ENCODE measurements around the gene SP110. TPM values are rescaled to one million over a fixed set of nuclear protein-coding genes. Genes with fewer than 3 reads are reported as not detected.

Gene SP110
- total and polyA plus RNA-seq, 7 donors = 3.4 to 15.9 (median 7.2) TPM

DNA sequence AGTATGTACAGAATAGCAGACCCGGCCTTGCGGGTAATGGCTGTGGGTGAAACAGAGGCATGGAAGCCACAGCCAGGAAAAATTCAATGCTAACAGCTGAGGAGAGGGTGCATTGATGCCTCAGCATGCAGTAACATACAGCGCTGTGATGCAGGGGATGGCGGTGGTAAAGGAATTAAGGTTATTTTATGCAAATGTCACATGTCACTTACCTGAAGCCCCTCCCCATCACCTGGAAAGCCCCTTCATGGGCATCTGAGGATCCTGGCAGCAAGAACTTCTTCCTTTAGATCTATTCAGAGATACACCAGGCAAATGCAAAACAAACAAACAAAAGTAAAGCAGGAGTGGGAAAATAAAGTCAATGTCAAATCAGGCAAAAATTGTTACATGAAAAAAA is 1.7 kb upstream of the SP110 start:
- 94 to 99% (median 98%) methylated on average over 4 of the region's 4 CpGs for WGBS, 3 donors
- ATAC-seq (no peak), DNase-seq (no peak)
- no peak overlapping the region for H3K27ac ChIP-seq
- no peaks in the 10 kb centered on the region for H3K27me3 ChIP-seq (ENCODE audit: insufficient read depth in 3 of 3, low read length in 2 of 3)
- H3K4me1 ChIP-seq = no peaks in the 10 kb centered on the region
- intact Hi-C loops (cut with DNase I) = no loop called here
- TF ChIP-seq CTCF (IDR thresholded peaks at IDR 0.05) = no peak
- no peak overlapping the region for H3K4me3 ChIP-seq
- H3K36me3 ChIP-seq (ENCODE audit: insufficient read depth in 1 of 2, low read depth in 1 of 2) = peaks cover 0 to 2% of the 10 kb centered on the region in 2 donors
- no peaks in the 10 kb centered on the region for H3K9me3 ChIP-seq

DNA sequence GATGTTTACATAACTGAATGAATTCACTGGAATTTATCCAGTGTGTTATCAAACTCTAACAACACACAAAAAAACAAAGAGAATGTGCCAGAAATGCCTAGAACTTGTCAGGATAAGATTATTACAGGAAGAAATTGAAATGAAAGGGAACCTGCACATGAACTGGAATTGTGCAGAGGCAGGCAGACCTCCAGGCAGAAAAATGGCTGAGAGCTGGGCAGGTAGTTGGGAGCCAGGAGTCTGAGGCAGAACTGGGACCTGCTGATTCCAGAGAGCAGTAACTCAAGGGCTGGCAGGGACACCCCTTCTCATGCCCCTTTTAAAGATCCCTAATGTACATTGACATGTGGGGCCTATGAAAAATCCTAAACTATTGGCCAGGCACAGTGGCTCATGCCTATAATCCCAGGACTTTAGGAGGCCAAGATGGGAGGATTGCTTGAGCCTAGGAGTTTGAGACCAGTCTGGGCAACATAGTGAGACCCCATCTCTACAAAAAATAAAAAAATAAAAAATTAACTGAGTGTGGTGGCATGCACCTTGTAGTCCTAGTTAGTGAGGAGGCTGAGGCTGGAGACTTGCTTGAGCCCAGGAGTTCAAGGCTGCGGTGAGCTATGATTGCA is 674 bp upstream of the SP110 start:
- Histone ChIP-seq H3K4me1 (no peaks in the 10 kb centered on the region), H3K9me3 (no peaks in the 10 kb centered on the region), H3K27me3 (ENCODE audit: insufficient read depth in 3 of 3, low read length in 2 of 3) (no peaks in the 10 kb centered on the region), H3K27ac (peak overlapping the region; percentile 62), H3K4me3 (peak overlapping the region; percentile 68), H3K36me3 (ENCODE audit: insufficient read depth in 1 of 2, low read depth in 1 of 2) (peaks cover 0 to 13% of the 10 kb centered on the region in 2 donors)
- WGBS, 3 donors = 100% methylated on average over 1 of the region's 1 CpG
- intact Hi-C loops (cut with DNase I) = no loop called here
- DNase-seq = no peak
- peak in 1 of 4 donors; percentile 19 for ATAC-seq
- no peak for TF ChIP-seq CTCF (IDR thresholded peaks at IDR 0.05)

GRCh38 chr2:230218421-230218820 is 1.4 kb downstream of the SP110 start:
- DNase-seq (no peak), ATAC-seq (no peak)
- intact Hi-C loops (cut with DNase I) = loop anchor here in 1 of 2 donors (10.0 kb wide), 1 partner anchor 396 kb away; no protein-coding TSS in a partner anchor
- Histone ChIP-seq H3K27me3 (ENCODE audit: insufficient read depth in 3 of 3, low read length in 2 of 3) (no peaks in the 10 kb centered on the region), H3K9me3 (no peaks in the 10 kb centered on the region), H3K4me1 (no peaks in the 10 kb centered on the region), H3K27ac (no peak overlapping the region), H3K4me3 (peak overlapping the region; percentile 68), H3K36me3 (ENCODE audit: insufficient read depth in 1 of 2, low read depth in 1 of 2) (peaks cover 0 to 32% of the 10 kb centered on the region in 2 donors)
- TF ChIP-seq CTCF (IDR thresholded peaks at IDR 0.05) = no peak
- 49 to 71% (median 49%) methylated on average over 2 of the region's 2 CpGs for WGBS, 3 donors

DNA sequence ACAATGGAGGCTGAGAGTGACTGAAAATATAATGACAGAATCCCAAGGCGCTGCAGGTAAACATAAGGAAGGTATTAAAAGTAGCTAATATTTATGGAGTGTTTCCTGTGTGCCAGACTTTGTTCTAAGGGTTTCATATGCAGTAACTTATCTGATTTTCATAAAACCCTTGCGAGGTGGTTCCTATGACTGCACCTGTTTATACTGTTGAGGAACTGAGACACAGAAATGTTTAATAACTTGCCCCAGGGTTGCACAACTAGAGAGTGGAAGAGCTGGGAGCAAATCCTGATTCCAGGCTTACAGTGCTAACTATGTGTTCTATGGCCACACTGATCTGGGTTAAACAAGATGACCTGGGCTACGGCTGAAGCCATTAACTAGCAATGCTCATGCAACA is 2.4 kb downstream of the SP110 start:
- no peak overlapping the region for H3K4me3 ChIP-seq
- no peak for DNase-seq
- WGBS, 3 donors = 84 to 91% (median 85%) methylated on average over 3 of the region's 3 CpGs
- H3K27ac ChIP-seq = no peak overlapping the region
- H3K27me3 ChIP-seq (ENCODE audit: insufficient read depth in 3 of 3, low read length in 2 of 3) = no peaks in the 10 kb centered on the region
- no peak for TF ChIP-seq CTCF (IDR thresholded peaks at IDR 0.05)
- H3K9me3 ChIP-seq = no peaks in the 10 kb centered on the region
- intact Hi-C loops (cut with DNase I) = loop anchor here in 1 of 2 donors (10.0 kb wide), 1 partner anchor 397 kb away; no protein-coding TSS in a partner anchor
- H3K36me3 ChIP-seq (ENCODE audit: insufficient read depth in 1 of 2, low read depth in 1 of 2) = peaks cover 0 to 42% of the 10 kb centered on the region in 2 donors
- ATAC-seq = no peak
- H3K4me1 ChIP-seq = no peaks in the 10 kb centered on the region

DNA sequence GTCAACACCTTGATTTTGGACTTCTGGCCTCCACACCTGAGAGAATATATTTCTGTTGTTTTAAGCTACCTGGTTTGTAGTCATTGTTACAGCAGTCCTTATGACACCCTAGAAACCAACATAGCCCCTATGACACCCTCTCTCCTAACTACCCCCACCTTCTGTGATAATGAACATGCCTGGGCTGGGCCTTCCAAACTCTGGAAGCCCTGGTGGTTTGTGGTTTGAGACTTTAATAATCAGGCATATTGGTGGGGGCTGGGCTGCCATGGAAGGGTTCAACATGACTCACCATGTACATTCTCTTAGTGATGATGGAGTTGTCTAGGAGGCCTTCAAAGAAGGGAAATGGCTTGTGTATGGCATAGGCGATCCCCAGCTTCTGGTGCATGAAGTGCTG is 3.3 kb downstream of the SP110 start:
- DNase-seq (no peak), ATAC-seq (no peak)
- Histone ChIP-seq H3K9me3 (no peaks in the 10 kb centered on the region), H3K36me3 (ENCODE audit: insufficient read depth in 1 of 2, low read depth in 1 of 2) (peaks cover 2 to 51% of the 10 kb centered on the region in 2 donors), H3K4me1 (no peaks in the 10 kb centered on the region), H3K27ac (no peak overlapping the region), H3K4me3 (no peak overlapping the region), H3K27me3 (ENCODE audit: insufficient read depth in 3 of 3, low read length in 2 of 3) (no peaks in the 10 kb centered on the region)
- WGBS, 3 donors = 94 to 100% (median 96%) methylated on average over 1 of the region's 1 CpG
- TF ChIP-seq CTCF (IDR thresholded peaks at IDR 0.05) = no peak
- intact Hi-C loops (cut with DNase I) = loop anchor here in 1 of 2 donors (10.0 kb wide), 1 partner anchor 398 kb away; no protein-coding TSS in a partner anchor

All from psoas muscle (tissue), 8 donors.